Measurements from ENCODE around the gene HLX. TPM values are rescaled to one million over a fixed set of nuclear protein-coding genes. Genes with fewer than 3 reads are reported as not detected.

Gene HLX
- polyA plus RNA-seq, 1 of the 3 experiments (the other 2 are of a cell fraction), result 21.4 TPM

DNA sequence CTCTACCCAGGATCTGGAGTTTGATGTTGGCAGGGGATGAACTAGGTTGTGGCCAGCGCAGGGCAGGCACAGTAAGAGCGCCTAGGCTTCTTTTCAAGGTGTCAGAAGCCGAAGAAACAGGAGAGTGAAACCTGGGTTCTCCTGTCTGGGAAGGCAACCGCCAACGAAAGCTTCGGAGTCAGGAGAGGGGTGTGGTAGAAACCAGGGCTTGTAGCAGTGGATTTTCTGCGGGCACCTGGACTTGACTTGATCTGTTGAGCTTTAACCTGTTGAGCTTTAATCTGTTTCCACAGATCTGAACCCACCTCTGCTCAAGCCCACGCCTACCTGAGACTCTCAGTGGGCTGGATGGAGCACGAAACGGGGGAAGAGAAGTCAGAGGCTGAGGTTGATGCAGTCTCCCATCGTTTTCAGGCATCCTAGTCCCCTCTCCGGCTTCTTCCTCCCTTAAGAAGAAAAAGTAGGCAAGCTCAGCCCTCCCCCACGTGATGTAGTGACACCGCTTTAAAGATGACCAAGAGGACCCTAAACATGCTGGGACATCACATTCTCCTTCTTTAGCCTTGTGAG lies 9.3 kb downstream of the HLX start (continued):
- TF ChIP-seq TEAD4 (IDR thresholded peaks at IDR 0.05; ENCODE audit: borderline replicate concordance, insufficient read depth) (no peak), RCOR1 (IDR thresholded peaks at IDR 0.05; ENCODE audit: low read length) (no peak), SIN3A (IDR thresholded peaks at IDR 0.05; ENCODE audit: borderline replicate concordance, low read depth, low read length) (no peak), TAF1 (IDR thresholded peaks at IDR 0.05; ENCODE audit: borderline replicate concordance, low read depth, low read length) (no peak)
- TF ChIP-seq, protein P1, sequence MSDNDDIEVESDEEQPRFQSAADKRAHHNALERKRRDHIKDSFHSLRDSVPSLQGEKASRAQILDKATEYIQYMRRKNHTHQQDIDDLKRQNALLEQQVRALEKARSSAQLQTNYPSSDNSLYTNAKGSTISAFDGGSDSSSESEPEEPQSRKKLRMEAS (IDR thresholded peaks at IDR 0.05; ENCODE audit: low read depth), result no peak

DNA sequence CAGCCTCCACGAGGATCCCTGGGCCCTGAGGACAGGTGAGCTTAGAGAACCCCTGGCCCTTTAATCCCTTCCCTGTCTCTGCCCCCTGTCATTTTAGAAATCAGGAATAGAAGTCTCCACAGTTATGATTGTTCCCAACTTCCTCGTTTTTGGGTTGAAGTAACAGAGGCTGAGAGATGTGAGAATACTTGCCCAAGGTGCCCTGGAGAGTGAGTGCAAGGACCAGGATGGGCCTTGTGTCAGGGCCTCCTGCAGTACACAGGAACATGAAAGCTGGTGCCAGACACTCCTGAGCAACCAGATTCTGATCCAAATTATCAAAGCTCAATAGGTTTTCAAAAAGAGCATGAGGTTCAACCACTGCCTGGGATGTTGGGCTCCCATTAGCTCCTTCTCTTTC lies 10.1 kb downstream of the HLX start:
- Histone ChIP-seq H3K9ac (no peak overlapping the region), H3K9me2 (no peaks in the 10 kb centered on the region), H3K79me2 (ENCODE audit: insufficient read depth) (no peaks in the 10 kb centered on the region), H3K27ac (ENCODE audit: low read depth in 2 of 2, low read length in 1 of 2) (no peak overlapping the region), H3K4me1 (ENCODE audit: control insufficient read depth in 1 of 2, insufficient read depth in 2 of 2, low read depth in 1 of 2, low read length in 1 of 2) (no peaks in the 10 kb centered on the region; a peak in 1 of 4 replicates), H4K20me1 (ENCODE audit: insufficient read depth) (no peaks in the 10 kb centered on the region), H3K4me3 (ENCODE audit: low read depth in 2 of 2, low read length in 1 of 2) (no peak overlapping the region), H3K4me2 (no peak overlapping the region), H2AFZ (ENCODE audit: low read depth) (no peak overlapping the region), H3F3A (replicated peaks; ENCODE audit: insufficient read depth) (no peaks in the 10 kb centered on the region), H3K36me3 (replicated peaks in 1 of 2; ENCODE audit: control insufficient read depth in 1 of 2, insufficient read depth in 2 of 2, low read length in 1 of 2) (peaks cover 0 to 20% of the 10 kb centered on the region in 2 experiments), H3K9me3 (no peaks in the 10 kb centered on the region), H3K27me3 (ENCODE audit: insufficient read depth) (no peaks in the 10 kb centered on the region)
- 36% methylated on average over 2 of the region's 2 CpGs for WGBS (ENCODE audit: low lambda C conversion rate)
- ChIA-PET POLR2A (no interaction called here), CTCF (interaction anchor here (0.8 to 1.8 kb wide), 3 partner anchors 12 to 317 kb away, joined by 3 to 7 read pairs (median 4); no protein-coding TSS in a partner anchor)
- no peak for DNase-seq
- TF ChIP-seq RFX5 (IDR thresholded peaks at IDR 0.05; ENCODE audit: low read length) (no peak), FOSL2 (IDR thresholded peaks at IDR 0.05; ENCODE audit: borderline replicate concordance, low read depth) (no peak), GATA2 (CRISPR knock-in tag; IDR thresholded peaks at IDR 0.05) (no peak), TCF12 (IDR thresholded peaks at IDR 0.05) (no peak), MEF2A (IDR thresholded peaks at IDR 0.05; ENCODE audit: borderline replicate concordance, low read depth) (no peak), TAF1 (IDR thresholded peaks at IDR 0.05; ENCODE audit: borderline replicate concordance, low read depth, low read length) (no peak), GABPA (IDR thresholded peaks at IDR 0.05; ENCODE audit: low read depth) (no peak), NFIC (IDR thresholded peaks at IDR 0.05; ENCODE audit: borderline replicate concordance) (no peak), JUND (IDR thresholded peaks at IDR 0.05) (no peak), YY1 (IDR thresholded peaks at IDR 0.05; ENCODE audit: low read depth) (no peak), EP300 (IDR thresholded peaks at IDR 0.05; ENCODE audit: borderline replicate concordance in 1 of 2, low read depth in 1 of 2, low read length in 1 of 2) (no peak), MXI1 (IDR thresholded peaks at IDR 0.05; ENCODE audit: low read depth, low read length) (no peak), POLR2AphosphoS5 (IDR thresholded peaks at IDR 0.05; ENCODE audit: low read depth, low read length) (no peak), RXRA (IDR thresholded peaks at IDR 0.05; ENCODE audit: borderline replicate concordance, low read depth) (no peak), ELF1 (IDR thresholded peaks at IDR 0.05) (no peak), SMC3 (IDR thresholded peaks at IDR 0.05; ENCODE audit: low read depth, low read length) (no peak)
- TF ChIP-seq, protein P2, sequence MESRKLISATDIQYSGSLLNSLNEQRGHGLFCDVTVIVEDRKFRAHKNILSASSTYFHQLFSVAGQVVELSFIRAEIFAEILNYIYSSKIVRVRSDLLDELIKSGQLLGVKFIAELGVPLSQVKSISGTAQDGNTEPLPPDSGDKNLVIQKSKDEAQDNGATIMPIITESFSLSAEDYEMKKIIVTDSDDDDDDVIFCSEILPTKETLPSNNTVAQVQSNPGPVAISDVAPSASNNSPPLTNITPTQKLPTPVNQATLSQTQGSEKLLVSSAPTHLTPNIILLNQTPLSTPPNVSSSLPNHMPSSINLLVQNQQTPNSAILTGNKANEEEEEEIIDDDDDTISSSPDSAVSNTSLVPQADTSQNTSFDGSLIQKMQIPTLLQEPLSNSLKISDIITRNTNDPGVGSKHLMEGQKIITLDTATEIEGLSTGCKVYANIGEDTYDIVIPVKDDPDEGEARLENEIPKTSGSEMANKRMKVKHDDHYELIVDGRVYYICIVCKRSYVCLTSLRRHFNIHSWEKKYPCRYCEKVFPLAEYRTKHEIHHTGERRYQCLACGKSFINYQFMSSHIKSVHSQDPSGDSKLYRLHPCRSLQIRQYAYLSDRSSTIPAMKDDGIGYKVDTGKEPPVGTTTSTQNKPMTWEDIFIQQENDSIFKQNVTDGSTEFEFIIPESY (IDR thresholded peaks at IDR 0.05; ENCODE audit: borderline replicate concordance, low read depth), result no peak

All from SK-N-SH (cell line).